KMS-11 (cell line): ENCODE results near the gene TREM1.
A peak's percentile ranks its signal among the peaks of the same experiment; 100 is the strongest.

Experiments used
- H2AFZ ChIP-seq: fragments of 200-600 bp; sonication (generic); 2 replicates; pipeline ENCODE4 v1.6.1; 2016; ENCODE audit warnings: antibody characterized with exemption, mixed run types, low read depth
- H3K27ac ChIP-seq: fragments of 200-600 bp; sonication (generic); 2 replicates; pipeline ENCODE4 v1.6.1; 2016; ENCODE audit warnings: mild to moderate bottlenecking, mixed run types
- H3K27me3 ChIP-seq: fragments of 200-600 bp; sonication (generic); 2 replicates; pipeline ENCODE4 v1.6.1; 2017; ENCODE audit warnings: mild to moderate bottlenecking, low read depth, mixed run types, moderate library complexity; ENCODE audit not compliant: insufficient read depth
- H3K36me3 ChIP-seq: fragments of 200-600 bp; sonication (generic); 2 replicates; pipeline ENCODE4 v1.6.1; 2017; ENCODE audit warnings: mild to moderate bottlenecking, mixed run types; ENCODE audit not compliant: insufficient read depth
- H3K4me1 ChIP-seq: fragments of 200-600 bp; sonication (generic); 2 replicates; pipeline ENCODE4 v1.6.1; 2016; ENCODE audit warnings: mild to moderate bottlenecking, low read depth, mixed run types; ENCODE audit not compliant: poor library complexity, severe bottlenecking
- H3K4me2 ChIP-seq: fragments of 200-600 bp; sonication (generic); 2 replicates; pipeline ENCODE4 v1.7.0; 2016; ENCODE audit warnings: mild to moderate bottlenecking, mixed run types
- H3K4me3 ChIP-seq: fragments of 200-600 bp; sonication (generic); IDR thresholded peaks from 2 replicates; pipeline ENCODE4 v1.6.1; 2017; ENCODE audit warnings: low read depth, low read length, mixed read lengths; ENCODE audit not compliant: insufficient read depth
- H3K79me2 ChIP-seq: fragments of 200-600 bp; sonication (generic); 2 replicates; pipeline ENCODE4 v1.6.1; 2016; ENCODE audit warnings: low read depth, mixed run types; ENCODE audit not compliant: insufficient read depth
- H3K9ac ChIP-seq: fragments of 200-600 bp; sonication (generic); 2 replicates; pipeline ENCODE4 v1.6.1; 2016; ENCODE audit warnings: mild to moderate bottlenecking, mixed run types
- H4K20me1 ChIP-seq: fragments of 200-600 bp; sonication (generic); 2 replicates; pipeline ENCODE4 v1.6.1; 2016; ENCODE audit warnings: mild to moderate bottlenecking, mixed run types; ENCODE audit not compliant: insufficient read depth
- TF ChIP-seq, protein P1 (sequence below): fragments of 200-600 bp; sonication (generic); conservative IDR thresholded peaks from 2 replicates; pipeline ENCODE4 v1.6.1; 2017; ENCODE audit warnings: low read depth, mild to moderate bottlenecking, antibody characterized with exemption, low read length, moderate library complexity, mixed read lengths

TREM1 gene

GRCh38 chr6:41286544-41287346 is at the start of gene TREM1:
Gene TREM1, minus strand, starts transcription at chr6:41286682. Its CDS starts 27 bp downstream, at chr6:41286655.
- H3K9ac ChIP-seq: no peak within 1 kb of the TSS
- H3K4me1 ChIP-seq: no peaks in the 10 kb centered on the region
- no peak within 1 kb of the TSS for H2AFZ ChIP-seq
- H3K36me3 ChIP-seq: no peaks in the 10 kb centered on the region
- no peaks in the 10 kb centered on the region for H4K20me1 ChIP-seq
- no peaks in the 10 kb centered on the region for H3K27me3 ChIP-seq
- no peak within 1 kb of the TSS for H3K27ac ChIP-seq
- no peak within 1 kb of the TSS for H3K4me3 ChIP-seq
- TF ChIP-seq, protein P1, sequence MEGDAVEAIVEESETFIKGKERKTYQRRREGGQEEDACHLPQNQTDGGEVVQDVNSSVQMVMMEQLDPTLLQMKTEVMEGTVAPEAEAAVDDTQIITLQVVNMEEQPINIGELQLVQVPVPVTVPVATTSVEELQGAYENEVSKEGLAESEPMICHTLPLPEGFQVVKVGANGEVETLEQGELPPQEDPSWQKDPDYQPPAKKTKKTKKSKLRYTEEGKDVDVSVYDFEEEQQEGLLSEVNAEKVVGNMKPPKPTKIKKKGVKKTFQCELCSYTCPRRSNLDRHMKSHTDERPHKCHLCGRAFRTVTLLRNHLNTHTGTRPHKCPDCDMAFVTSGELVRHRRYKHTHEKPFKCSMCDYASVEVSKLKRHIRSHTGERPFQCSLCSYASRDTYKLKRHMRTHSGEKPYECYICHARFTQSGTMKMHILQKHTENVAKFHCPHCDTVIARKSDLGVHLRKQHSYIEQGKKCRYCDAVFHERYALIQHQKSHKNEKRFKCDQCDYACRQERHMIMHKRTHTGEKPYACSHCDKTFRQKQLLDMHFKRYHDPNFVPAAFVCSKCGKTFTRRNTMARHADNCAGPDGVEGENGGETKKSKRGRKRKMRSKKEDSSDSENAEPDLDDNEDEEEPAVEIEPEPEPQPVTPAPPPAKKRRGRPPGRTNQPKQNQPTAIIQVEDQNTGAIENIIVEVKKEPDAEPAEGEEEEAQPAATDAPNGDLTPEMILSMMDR: no peak
- no peaks in the 10 kb centered on the region for H3K79me2 ChIP-seq
- H3K4me2 ChIP-seq: no peak within 1 kb of the TSS

DNA sequence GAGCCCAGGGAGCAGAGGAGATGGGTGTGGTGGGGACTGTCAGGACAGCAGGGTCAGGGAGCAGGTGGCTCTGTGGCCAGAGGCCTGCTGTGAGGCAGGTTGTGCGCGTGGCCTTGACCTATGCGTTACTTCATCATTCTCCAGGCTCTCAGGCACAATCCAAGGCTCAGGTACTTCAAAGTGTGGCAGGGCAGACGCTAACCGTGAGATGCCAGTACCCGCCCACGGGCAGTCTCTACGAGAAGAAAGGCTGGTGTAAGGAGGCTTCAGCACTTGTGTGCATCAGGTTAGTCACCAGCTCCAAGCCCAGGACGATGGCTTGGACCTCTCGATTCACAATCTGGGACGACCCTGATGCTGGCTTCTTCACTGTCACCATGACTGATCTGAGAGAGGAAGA is 49.5 kb upstream of the TREM1 start:
- Histone ChIP-seq H4K20me1 (no peaks in the 10 kb centered on the region), H3K4me3 (no peak overlapping the region), H3K4me1 (peaks cover 17% of the 10 kb centered on the region), H3K27ac (no peak overlapping the region), H3K9ac (no peak overlapping the region), H3K36me3 (no peaks in the 10 kb centered on the region), H3K27me3 (no peaks in the 10 kb centered on the region), H2AFZ (no peak overlapping the region), H3K79me2 (no peaks in the 10 kb centered on the region), H3K4me2 (no peak overlapping the region)
- TF ChIP-seq, protein P1: no peak

DNA sequence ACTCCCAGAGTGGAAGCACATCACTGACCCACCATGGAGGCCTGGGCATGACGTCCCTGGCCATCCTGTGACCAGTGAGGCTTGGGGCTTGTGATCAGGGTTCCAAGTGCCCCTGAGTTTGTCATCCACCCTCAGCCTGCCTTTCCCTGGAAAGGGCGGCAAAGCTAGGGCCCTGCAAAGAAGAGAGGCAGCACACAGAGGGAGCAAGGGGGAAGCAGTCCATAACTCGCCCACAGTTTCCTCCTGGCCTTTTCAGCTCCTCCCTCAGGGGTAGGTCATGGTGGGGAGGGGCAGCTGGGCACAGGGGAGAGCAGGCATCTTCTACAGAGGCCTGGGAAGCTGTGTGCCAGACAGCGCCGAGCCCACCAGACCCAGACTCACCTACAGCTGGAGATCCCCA is 48.8 kb upstream of the TREM1 start, which contains the start of gene NCR2:
NCR2 (plus strand) TSS at position 313 of the 400 bp plus-strand sequence. CDS start 269 bp downstream, outside the sequence.
- no peak within 1 kb of the TSS for H3K9ac ChIP-seq
- H3K4me3 ChIP-seq: no peak within 1 kb of the TSS
- H4K20me1 ChIP-seq: no peaks in the 10 kb centered on the region
- no peaks in the 10 kb centered on the region for H3K79me2 ChIP-seq
- H3K4me1 ChIP-seq: peaks cover 17% of the 10 kb centered on the region
- TF ChIP-seq, protein P1: no peak
- no peaks in the 10 kb centered on the region for H3K36me3 ChIP-seq
- no peak within 1 kb of the TSS for H3K4me2 ChIP-seq
- H3K27ac ChIP-seq: no peak within 1 kb of the TSS
- no peaks in the 10 kb centered on the region for H3K27me3 ChIP-seq
- 0 out of 2 replicates have a peak within 1 kb of the TSS, but pooled peaks have one; percentile 14 for H2AFZ ChIP-seq

DNA sequence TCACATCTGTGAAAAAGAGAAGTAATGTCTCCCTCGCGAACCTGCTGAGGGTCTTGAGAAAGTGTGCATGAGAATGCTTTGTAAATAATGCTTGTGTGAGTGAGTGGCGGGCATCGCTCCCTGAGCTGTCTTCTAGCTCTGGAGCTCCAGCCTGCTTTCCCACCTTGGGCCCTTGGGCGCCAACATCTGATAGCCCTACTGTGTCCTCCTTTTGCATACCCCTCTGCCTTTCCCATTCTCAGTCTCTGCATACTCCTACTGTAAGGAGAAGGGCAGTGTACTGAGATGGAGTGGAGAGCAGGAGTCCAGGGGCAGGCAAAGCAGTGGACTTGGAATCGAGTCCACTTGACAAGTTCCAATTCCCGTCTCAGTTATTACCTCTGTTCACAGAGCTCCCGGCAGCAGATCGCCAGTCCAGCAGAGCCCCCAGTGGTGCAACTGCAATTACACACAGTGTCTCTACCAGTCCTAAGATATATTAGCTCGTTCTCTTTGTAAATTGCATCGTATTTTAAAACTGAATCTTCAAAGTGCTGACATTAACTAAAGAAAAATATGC is 48.1 kb upstream of the TREM1 start:
- no peak overlapping the region for H3K4me2 ChIP-seq
- no peak overlapping the region for H2AFZ ChIP-seq
- H3K27ac ChIP-seq: no peak overlapping the region
- no peaks in the 10 kb centered on the region for H3K36me3 ChIP-seq
- no peaks in the 10 kb centered on the region for H3K27me3 ChIP-seq
- no peaks in the 10 kb centered on the region for H3K79me2 ChIP-seq
- H3K4me1 ChIP-seq: peaks cover 17% of the 10 kb centered on the region
- H3K9ac ChIP-seq: no peak overlapping the region
- TF ChIP-seq, protein P1: no peak
- no peaks in the 10 kb centered on the region for H4K20me1 ChIP-seq
- H3K4me3 ChIP-seq: no peak overlapping the region
